Measurements from ENCODE around the gene CD163L1. TPM values are rescaled to one million over a fixed set of nuclear protein-coding genes. Genes with fewer than 3 reads are reported as not detected.
A peak's percentile ranks its signal among the peaks of the same experiment; 100 is the strongest.

The CD163L1 gene
- total RNA-seq, 1 donor from 2014 or later, result 0.78 TPM

DNA sequence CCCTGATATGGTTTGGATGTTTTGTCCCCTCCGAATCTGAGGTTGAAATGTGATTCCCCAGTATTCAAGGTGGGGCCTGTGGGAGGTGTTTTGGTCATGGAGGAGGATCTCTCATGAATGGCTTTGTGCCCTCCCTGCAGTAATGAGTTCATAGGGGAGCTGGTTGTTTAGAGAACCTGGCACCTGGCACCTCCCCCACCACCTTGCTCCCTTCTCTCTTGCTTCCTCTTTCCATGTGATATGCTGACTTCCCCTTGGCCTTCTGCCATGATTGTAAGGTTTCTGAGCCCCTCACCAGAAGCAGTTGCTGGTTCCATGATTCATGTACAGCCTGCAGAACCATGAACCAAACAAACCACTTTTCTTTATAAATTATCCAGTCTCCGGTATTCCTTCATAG lies 32.6 kb downstream of the CD163L1 start:
- DNase-seq (ENCODE audit: low spot score), result no peak
- no peak for ATAC-seq

DNA sequence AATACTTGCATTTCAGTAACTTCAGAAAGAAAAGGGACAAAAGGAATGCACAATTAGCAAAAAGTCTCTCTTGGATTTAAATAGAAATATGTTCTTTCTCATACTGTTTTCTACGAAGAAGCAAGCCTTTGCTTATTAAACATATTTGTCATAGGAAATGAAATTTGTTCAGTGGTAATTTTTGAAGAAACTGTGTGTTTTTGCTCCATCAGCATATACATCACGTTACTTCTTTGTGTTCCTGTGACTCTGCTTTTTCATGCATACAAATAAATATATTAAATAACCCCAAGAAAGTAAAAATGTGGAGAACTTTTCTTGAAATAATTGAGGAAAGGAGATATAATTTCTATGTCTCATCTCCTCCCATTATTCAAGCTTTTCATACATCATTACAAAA lies 39.7 kb downstream of the CD163L1 start:
- DNase-seq (ENCODE audit: low spot score) (no peak), ATAC-seq (no peak)

DNA sequence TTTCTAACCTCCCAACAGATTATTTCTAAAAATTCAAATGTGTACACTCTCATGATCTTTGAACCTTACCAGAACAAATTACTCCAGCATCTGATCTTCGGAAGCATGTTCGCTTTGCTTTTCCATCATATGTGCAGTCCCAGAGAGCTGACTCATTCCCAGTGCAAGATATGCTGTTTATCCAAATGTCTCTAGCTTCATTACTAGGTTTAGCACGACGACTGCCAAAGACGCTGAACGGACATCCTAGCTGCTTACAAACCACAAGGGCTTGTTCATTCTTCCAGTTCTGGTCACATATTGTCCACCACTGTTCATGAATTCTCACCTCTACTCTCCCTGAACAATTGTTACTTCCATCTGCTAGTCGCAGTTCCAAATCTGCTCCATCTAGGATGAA lies 40.5 kb downstream of the CD163L1 start:
- ATAC-seq (no peak), DNase-seq (ENCODE audit: low spot score) (no peak)

DNA sequence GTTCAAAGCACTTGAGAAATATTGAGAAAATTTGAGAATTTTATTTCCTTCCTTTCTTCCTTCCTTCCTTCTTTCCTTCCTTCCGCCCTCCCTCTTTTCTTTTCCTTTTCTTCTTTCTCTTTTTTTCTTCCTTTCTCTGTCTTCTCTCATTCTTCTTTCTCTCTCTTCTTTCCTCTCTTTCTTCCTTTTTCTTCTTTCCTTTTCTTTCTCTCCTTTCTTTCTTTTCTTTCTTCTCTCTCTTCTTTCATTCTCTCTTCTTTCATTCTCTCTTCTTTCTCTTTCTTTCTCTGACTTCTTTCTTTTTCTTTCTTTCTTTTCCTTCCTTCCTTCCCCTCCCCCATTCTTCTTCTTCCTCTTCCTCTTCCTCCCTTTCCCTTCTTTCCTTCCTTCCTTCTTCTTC lies 44.9 kb downstream of the CD163L1 start:
- DNase-seq (ENCODE audit: low spot score) (no peak), ATAC-seq (no peak)

DNA sequence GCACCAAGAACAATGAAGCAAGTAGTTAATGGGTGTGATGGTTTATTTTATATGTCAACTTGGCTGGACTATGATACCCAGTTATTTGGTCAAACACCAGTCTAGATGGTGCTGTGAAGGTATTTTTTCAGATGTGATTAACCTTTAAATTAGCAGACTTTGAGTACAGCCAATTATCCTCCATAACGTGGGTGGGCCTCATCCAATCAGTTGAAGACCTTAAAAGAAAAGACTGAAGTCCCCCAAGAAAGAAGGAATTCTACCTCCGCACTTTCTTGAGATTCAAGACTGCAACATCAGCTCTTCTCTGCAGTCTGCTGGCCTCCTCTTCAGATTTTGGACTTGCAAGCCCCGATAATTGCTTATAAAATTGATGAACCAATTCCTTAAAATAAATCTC lies 47.5 kb downstream of the CD163L1 start:
- no peak for DNase-seq (ENCODE audit: low spot score)
- ATAC-seq, result no peak

DNA sequence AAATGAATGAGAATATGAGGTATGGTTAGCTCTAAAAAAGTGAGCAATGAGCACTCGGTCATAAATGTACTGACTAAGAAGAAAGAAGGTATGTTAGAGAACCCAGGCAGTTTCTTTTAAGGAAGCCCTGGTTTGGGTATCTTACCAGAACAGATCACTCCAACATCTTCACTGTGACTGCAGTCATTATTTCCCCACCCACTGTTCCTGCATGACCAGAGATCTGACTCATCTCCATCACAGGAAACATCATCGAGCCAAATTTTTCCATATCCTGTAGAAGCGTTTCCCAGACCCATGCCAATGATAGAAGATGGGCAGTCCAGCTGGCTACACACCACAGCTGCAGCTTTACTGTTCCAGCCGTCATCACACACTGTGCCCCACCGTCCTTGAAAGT lies 48.0 kb downstream of the CD163L1 start:
- ATAC-seq (no peak), DNase-seq (ENCODE audit: low spot score) (no peak)

DNA sequence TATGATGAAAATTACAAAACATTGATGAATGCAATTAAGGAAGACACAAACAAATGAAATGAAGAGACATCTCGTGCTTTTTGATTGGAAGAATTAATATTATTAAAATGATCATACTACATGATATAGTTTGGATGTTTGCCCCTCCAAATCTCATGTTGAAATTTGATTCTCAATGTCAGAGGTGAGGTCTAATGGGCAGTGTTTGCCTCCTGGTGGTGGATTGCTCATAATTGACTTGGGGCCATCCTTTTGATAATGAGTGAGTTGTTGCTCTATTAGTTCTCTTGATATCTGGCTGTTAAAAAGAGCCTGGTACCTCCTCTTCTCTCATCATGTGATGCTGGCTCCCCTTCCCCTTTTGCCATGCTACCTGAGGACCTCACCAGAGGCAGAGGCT lies 56.7 kb downstream of the CD163L1 start:
- DNase-seq (ENCODE audit: low spot score), result no peak
- no peak for ATAC-seq

DNA sequence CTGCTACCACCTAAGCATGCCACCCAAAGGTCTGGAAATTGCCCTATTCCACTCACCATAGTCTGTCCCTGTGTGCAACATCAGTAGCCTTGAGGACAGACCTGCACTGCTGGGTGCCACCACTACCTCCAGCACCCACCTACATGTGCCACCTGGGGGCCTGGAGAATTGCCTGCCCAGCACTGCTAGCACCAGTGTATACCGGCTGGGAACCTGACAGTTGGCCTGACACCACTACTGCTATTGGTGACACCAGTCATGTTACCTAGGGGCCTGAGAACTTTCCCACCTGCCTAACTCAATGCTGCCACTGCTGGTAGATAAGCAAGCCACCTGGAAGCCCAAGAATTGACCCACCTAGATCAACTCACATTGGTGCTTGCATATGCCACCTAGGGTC lies 60.8 kb downstream of the CD163L1 start:
- no peak for DNase-seq (ENCODE audit: low spot score)
- ATAC-seq, result no peak

DNA sequence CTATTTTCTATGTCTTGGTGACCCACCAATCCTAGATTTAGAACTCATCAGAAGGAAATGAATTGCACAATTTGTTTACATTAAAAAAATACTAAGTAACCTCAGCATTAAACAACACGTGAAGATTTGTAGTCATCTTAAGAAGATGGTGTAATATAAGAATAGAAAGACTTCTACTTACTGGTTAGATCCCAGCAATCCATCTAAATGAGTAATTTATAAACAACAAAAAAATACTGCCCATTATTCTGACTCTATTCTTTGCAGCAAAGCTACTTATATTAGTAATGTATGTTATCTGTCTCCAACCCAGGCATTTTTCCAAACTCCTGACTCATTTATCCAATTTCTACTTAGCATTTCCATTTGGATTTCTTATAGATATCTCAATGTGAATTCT lies 67.8 kb downstream of the CD163L1 start:
- DNase-seq (ENCODE audit: low spot score) (no peak), ATAC-seq (no peak)

DNA sequence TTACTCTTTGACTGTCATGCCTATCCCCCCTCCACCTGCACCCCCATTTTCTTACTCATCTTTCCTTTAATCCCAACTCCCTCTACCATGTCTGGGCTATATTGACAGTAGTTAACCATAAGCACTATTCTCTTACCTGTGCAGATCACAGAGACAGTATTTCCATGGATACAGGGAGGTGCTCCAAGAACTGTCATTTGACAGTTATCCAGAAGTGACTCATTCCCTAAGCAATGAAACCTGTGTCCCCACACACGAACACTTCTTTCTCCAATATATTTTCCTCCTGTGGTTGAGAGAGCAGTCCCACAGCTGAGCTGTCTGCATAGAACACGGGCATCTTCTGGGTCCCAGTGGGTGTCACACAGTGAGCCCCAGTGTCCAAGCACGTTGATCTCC lies 68.8 kb downstream of the CD163L1 start:
- ATAC-seq (peak; percentile 17), DNase-seq (ENCODE audit: low spot score) (no peak)

DNA sequence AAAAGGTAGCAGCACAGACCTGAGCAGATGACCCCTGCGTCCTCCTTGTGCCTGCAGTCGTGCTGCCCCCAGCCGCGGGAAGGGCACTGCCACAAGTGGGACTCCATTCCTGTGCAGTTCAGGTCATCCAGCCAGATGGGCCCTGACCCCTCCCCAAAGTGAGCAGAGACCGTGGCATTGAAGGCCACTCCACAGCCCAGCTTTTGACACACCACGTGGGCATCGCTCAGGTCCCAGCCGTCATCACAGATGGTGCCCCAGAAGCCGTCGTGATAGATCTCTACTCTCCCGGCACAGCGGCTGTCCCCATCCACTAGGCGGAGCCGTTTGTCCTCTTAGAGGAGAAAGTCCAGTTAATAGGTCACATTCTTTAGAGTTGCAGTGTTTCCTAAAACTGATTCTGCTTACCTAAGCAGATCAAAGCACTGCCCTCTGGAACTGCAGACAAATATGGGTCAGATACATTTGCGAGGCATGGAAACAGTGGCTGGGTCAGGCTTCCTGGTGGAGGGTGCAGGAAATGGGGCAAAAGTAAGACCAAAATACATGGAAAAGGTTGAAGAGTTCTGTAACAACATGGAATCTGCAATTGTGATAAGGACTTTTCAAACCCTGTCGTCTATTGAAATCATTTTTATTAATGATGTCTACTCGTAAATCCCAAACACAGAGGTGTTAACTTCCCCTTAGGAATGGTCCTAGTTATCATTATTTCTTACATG lies 69.4 kb downstream of the CD163L1 start:
- peak; percentile 99 for ATAC-seq
- peak; percentile 77 for DNase-seq (ENCODE audit: low spot score)

DNA sequence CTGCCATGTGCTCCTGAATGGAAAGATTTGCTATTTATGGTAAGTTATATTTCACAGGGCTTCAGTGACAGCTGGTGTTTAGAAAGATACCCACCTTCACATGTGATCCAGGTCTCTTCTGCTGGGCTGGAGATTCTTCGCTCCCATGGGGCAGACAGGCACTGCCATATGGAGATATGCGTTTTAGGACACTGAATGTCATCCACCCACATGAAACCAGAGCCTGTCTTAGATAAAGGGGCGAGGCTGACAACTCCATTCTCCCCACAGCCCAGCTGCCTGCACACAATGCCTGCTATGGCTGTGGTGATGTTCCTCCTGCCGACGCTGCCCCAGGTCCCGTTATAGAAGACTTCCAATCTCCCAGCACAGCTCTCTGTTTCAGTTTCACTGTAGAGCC lies 70.7 kb downstream of the CD163L1 start:
- DNase-seq (ENCODE audit: low spot score) (no peak), ATAC-seq (no peak)

DNA sequence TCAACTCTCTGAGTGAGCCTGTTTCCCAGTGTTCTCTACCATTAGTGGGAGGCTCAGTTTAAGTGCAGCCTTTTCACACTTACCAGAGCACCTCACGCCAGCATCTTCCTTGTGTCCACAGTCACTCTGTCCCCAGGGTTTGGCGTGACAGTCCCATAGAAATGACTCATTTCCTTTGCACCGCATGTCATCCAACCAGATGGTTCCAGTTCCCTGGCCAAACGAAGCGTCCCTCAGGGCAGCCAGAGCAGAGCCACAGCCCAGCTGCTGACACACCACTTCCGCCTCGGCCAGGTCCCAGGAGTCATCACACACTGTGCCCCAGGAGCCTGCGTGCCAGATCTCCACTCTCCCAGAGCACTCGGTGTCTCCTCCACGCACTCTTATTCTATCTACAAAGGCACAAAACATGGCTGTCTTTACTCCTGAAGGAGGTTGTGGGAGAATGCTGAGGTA lies 74.7 kb downstream of the CD163L1 start:
- ATAC-seq (no peak), DNase-seq (ENCODE audit: low spot score) (no peak)

DNA sequence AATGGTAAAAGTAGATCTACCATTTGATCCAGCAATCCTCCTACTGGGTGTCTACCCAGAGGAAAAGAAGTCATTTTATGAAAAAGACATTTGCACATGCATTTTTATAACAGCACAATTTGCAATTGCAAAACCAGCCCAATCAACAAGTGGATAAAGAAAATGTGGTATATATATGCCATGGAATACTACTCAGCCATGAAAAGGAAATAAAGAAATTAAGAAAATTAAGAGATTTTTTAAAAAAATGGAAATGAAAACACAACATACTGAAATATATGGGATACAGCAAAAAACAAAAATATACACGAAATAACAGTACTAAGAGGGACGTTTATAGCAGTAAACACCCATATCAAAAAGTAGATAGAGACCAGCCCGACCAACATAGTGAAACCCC lies 81.2 kb downstream of the CD163L1 start:
- DNase-seq (ENCODE audit: low spot score), result no peak

DNA sequence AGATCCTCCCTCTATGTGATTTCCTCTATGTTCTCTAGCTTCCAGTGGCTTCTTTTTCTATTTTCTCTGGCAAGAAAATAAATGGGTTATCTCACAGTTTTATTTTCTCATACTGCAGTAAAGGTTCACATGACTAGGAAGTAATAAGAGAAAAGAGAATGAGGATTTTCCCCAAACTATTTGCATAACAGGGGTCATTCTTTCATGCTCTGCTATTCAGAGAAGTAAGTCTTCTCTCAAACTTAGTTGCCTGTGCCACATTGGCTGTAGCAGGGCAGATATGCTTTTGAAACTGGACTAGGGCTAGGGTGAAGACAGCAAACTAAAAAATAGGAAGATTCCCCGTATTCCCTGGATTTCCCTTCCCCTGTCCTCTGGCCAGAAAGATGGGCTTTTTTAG lies 82.7 kb downstream of the CD163L1 start:
- DNase-seq (ENCODE audit: low spot score), result no peak
- no peak for ATAC-seq

More for the DNA sequence above, 81.2 kb downstream of the CD163L1 start:
- ATAC-seq, result no peak

DNA sequence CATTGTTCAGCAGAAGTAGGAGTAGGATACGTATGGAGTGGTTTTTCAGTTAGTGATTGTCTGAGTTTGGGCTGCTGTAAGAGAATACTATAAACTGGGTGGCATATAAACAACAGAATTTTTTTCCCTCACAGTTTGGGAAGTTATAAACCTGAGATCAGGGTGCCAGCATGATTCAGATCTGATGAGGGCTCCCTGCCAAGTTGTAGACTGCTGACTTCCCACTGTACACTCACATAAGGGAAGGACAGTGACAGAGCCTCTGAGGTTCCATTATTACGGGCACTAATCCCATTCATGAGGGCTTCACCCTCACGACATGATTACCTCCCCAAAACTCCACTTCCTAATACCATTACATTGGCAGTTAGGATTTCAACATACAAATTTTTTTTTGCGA lies 89.4 kb downstream of the CD163L1 start:
- ATAC-seq, result no peak
- DNase-seq (ENCODE audit: low spot score), result no peak

DNA sequence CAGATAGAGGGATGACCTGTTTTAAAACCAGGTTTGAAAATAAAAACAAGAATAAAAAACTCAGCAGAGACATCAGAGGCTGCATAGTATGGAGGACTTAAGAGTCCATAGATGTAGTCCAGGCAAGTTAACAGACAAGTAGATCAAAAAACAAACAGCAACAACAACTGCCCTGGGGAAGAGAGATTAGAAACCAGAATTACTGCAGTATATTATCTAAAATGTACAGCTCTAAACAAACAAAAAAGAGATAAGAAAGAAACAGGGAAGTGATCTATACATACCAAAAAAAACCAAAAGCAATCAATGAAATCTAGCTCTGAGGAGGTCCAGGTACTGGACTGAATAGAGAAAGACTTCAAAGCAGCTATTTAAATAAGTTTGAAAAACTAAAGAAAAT lies 91.3 kb downstream of the CD163L1 start:
- no peak for DNase-seq (ENCODE audit: low spot score)
- no peak for ATAC-seq

DNA sequence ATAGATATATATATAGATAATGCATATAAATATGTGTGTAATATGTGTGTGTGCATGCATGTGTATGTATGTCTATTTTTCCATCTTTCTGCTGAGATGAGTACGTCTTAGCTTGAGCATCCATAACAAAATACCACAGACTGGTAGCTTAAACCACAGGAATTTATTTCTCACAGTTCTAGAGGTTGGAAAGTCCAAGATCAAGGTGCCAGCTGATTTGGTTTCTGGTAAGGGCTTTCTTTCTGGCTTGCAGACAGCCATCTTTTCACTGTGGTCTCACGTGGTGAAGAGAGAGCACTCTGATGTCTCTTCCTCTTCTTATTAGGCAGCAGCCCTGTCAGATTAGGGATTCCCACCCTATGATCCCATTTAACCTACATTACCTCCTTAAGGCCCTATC lies 92.8 kb downstream of the CD163L1 start:
- DNase-seq (ENCODE audit: low spot score) (no peak), ATAC-seq (no peak)

DNA sequence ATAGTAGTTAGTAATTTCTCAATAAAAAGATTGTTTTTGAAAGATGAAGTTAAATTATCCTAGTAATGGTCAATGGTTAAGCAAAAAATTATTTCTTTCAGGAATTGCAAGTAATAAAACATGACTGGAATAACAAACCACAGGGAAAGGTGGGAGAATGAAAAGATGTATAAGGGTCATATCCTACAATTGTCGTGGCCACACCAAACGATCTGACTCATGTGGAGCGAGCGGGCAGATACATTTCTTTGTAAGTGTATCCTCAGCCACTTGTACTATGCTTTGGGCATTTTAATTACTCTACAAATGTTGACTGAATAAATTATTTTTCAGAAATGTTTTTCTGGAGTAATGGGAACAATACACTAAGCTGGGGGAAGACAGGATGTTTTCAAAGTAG lies 94.5 kb downstream of the CD163L1 start:
- ATAC-seq, result no peak
- DNase-seq (ENCODE audit: low spot score), result no peak

DNA sequence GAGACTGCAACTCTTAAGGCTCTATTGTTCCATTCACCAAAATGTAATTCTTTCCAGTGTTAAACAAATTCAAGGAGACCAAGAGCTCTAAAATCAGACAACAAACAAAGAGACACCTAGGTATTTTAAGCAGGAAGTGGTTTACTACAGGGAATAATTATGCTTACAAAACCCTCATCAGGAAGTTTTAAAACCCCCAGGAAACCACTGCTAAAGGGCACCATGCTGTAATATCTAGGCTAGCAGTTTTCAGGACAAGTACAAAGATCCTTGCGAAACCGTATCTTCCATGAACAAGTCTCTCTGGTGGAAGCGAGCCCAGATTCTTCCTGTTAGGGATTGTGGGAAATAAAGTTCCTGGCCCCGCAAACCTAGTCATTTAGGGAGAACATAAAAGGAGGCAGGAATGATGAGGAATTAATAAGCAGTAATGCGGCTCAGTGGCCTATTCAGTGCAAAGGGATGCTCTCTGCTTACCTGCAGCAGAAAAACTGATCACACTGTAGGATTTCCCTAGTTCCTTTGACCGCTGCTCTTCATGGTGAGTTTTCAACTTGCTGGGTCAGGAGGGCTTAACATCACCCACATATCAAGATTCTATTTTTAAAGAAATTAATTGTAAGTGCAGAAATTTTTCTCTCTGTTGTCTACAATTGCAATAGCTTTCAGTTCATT lies 97.3 kb downstream of the CD163L1 start:
- DNase-seq (ENCODE audit: low spot score), result no peak
- ATAC-seq, result no peak

DNA sequence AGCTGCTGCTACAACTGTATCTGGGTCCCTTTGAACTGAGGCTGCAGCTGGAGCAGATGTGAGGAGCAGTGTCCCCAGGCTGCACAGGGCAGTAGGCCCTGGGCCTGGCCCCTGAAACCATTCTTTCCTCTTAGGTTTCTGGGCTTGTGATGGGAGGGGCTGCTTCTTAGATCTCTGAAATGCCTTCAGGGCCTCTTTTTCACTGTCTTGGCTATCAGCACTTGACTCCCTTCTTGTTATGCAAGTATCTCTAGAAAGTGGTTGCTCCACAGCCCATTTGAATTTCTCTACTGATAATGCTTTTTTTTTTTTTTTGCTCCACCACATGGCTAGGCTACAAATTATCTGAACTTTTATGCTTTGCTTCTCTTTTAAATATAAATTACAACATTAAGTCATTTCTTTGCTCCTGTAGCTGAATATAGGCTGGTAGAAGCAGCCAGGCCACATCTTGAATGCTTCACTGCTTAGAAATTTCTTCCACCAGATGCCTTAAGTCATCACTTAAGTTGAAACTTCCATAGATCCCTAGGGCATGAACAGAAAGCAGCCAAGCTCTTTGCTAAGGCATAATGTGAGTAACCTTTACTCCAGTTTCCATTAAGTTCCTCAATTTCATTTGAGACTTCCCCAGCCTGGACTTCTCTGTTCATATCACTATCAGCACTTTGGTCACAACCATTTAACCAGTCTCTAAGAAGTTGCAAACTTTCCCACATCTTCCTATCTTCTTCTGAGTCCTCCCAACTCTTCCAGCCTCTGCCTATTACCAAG lies 98.9 kb downstream of the CD163L1 start:
- DNase-seq (ENCODE audit: low spot score), result no peak
- no peak for ATAC-seq

DNA sequence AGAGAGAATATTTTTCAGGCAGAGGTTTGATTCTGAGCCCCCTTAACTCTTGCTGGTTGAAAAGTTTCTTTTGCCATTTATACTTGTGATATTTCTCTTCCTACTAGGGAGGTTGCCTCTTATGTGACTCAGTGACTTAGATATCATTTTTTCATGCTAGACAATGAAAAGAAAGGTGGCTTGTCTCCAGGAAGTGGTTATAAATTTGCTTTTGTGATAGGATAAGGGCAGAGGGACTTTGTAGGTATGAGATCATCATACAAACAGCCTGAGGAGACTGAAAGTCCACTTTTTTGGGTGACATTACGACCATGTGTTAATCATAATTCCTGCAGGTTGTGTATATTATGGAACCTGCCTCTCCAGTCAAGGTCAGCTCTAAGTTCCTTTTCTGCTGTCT lies 104.3 kb downstream of the CD163L1 start:
- DNase-seq (ENCODE audit: low spot score), result no peak
- no peak for ATAC-seq

Measured in left lobe of liver (tissue), 2 donors.